Epithelial cell of esophagus (primary cell): Measurements from ENCODE around the gene ANKRD33B.

ENCODE experiments used
- DNase-seq: peaks from one replicate; pipeline ENCODE4 v3.0.0; 2010; ENCODE audit warnings: low read depth
- H3K4me3 ChIP-seq: 2 replicates; pipeline ENCODE4 v1.5.1; 2011; ENCODE audit warnings: mild to moderate bottlenecking, low read length, control low read depth
- TF ChIP-seq, protein P1 (sequence below): IDR thresholded peaks from 2 replicates; pipeline ENCODE4 v1.5.1; 2011; ENCODE audit warnings: low read depth, mild to moderate bottlenecking, low read length, control low read depth, inconsistent platforms; ENCODE audit not compliant: insufficient read depth; ENCODE audit errors: missing control alignments

ANKRD33B gene

DNA sequence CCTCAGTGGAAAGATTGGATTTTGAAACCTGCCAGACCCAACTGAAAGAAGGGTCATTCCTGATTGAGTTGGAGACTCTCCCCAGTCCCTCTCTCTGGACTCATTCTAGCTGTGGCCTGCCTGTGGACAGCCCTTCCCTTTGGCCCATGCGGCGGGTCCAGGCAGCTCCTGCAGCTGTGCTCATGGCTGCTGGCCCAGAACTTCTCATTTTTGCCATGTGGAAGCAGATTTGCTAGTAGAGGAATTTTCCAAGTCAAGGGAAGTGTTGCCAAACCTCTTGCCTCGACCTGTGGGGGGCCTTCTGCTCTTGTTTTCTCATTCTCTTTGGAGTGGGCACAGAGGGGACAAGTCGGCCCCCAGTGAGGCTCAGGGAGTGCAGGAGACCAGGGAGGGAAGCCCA, 89.2 kb downstream of the ANKRD33B start:
- DNase-seq, result no peak
- TF ChIP-seq, protein P1, sequence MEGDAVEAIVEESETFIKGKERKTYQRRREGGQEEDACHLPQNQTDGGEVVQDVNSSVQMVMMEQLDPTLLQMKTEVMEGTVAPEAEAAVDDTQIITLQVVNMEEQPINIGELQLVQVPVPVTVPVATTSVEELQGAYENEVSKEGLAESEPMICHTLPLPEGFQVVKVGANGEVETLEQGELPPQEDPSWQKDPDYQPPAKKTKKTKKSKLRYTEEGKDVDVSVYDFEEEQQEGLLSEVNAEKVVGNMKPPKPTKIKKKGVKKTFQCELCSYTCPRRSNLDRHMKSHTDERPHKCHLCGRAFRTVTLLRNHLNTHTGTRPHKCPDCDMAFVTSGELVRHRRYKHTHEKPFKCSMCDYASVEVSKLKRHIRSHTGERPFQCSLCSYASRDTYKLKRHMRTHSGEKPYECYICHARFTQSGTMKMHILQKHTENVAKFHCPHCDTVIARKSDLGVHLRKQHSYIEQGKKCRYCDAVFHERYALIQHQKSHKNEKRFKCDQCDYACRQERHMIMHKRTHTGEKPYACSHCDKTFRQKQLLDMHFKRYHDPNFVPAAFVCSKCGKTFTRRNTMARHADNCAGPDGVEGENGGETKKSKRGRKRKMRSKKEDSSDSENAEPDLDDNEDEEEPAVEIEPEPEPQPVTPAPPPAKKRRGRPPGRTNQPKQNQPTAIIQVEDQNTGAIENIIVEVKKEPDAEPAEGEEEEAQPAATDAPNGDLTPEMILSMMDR, result no peak
- no peak overlapping the region for H3K4me3 ChIP-seq

- no peak overlapping the region for H3K4me3 ChIP-seq
- no peak for DNase-seq
- TF ChIP-seq, protein P1, result no peak
Measured at GRCh38 chr5:10653751-10654400, 90.0 kb downstream of the ANKRD33B start.

GRCh38 chr5:10654566-10654965, 90.7 kb downstream of the ANKRD33B start:
- TF ChIP-seq, protein P1, result no peak
- no peak for DNase-seq
- no peak overlapping the region for H3K4me3 ChIP-seq

DNA sequence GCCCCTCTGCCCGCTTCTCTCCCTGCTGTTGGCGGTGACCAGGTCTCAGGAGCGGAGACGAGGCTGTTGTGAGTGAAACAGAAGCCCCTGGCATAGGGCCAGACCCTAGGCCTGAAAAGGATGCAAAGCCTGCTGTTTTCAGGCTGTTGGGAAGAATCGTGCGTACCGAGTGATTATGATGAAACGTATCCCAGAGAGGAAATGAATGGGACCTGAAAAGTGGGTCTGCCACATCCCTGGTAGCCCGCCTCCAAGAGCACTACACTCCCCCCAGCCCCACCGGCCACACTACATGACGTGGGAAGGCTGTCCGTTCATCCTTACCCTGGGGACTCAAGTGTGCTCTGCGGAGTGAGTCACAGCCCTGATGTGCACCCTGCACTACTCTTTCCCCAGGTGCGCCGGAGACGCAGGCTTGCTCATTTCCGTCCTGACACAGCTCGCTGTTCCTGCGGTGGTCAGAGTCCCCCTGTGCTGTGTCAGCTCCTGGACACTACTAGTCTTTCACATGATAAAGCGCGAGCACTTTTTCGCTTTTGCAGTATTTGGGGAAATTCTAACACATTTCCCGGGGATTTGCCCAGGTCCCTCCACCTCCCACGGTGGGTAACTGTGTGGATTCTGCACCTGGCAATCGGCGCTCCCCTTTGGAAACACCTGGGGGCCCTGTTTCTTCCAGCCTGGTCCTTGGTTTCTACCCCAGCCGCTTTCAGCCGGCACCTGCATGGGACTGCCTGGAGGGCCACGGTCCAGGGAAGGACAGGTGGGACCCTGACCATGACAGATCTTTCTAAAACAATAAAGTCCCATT, 91.5 kb downstream of the ANKRD33B start:
- peak; percentile 70 for DNase-seq
- TF ChIP-seq, protein P1, result no peak
- no peak overlapping the region for H3K4me3 ChIP-seq

DNA sequence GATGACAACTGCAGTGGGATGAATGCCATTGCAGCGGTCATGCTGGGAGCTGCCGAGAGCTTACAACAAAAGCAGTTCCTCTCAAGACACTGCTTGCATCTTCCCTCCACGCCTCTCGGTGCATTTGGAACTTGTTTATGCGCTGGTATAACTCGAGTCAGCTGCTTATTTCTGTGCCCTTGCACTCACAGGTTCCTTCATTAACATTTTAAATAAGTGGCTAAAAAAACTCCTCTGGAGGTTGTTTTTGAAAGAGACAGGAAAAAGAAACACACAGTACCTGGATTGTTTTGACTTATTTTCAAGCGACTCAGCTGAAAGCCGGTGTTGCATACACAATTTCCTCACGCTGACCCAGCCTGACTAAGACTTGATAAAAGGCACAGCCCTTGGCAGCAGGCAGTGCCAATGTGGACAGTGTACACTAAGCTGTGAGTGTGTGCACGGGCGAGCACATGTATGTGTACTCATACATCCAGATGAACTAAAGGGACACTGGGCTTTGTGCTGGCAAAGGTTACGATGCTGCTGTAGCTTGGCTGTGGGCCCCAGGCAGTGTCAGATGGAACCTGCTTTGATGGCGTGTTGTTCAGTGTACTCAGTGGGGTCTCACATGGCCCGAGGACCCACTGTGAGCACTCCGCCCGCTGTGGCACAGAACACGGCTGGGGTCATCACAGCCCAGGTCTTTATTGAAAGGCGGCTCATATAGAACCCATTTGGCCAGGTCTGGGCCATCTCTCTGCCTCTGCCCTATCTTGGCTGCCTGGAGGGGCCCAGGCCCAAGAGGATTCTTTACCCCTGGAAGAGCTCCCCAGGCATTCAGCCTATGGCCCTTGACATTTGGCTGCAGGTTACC, 92.3 kb downstream of the ANKRD33B start:
- H3K4me3 ChIP-seq, result no peak overlapping the region
- peak; percentile 65 for DNase-seq
- TF ChIP-seq, protein P1, result no peak

DNA sequence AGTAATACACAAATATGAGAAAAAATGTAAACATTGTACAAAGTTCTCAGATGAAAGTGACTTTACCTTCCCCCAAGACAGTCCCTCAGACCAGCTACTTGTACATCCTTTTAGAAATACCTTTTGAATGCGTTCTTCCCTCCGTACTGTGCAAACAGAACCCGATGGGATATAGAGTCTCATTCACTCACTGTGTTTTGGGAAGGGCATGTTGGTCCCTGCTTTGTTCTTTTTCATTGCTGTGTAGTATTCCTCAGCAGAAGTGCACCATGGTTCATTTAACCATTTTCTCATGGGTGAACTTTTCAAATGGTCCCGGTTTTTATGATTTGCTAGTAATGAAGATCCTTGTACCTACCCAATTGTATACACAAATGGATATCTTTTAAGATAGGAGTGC, 94.4 kb downstream of the ANKRD33B start:
- TF ChIP-seq, protein P1, result no peak
- DNase-seq, result no peak
- H3K4me3 ChIP-seq, result no peak overlapping the region
